Fibroblast of skin of back (primary cell): Measurements from ENCODE around the gene FILIP1.

Experiments used
- DNase-seq: peaks from one replicate; pipeline ENCODE4 v3.0.0-alpha.2; 2013

The FILIP1 gene

DNA sequence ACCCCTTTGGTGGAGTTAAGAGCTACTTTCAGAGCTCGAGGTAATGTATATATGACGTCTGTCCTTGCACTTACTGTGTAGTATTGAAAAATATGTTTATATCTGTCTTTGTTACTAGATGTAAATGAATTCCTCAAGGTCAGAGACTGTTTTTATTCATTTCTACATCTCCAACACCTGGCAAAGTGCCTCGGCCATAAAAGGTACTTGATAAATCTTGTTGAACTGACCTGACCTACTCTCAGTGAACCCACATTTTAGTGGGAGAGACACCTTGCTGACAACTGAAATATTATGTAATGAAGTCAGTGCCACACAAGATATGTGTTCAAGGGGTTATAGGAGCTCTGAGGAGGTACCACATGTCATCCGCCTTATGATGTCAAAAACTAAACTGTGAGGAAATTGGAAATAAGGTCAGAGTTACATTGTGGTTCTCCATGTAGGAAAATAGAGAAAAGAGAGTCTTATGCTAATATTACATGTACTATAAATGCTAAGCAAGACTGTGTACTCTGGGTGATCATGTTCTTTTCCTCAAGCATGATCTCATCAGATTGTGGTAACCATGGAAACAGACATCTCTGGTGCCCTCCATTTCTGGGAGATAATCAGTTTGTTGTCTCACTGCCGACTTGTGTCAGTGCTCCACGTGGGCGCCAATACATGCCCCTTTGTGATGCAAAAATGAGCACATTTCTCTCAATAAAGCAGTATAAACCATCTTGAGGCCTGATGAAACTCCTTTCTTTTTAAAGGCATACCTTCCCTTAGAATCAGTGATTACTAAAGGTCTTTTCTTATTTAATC lies 203.3 kb downstream of the FILIP1 start:
- DNase-seq, result no peak

DNA sequence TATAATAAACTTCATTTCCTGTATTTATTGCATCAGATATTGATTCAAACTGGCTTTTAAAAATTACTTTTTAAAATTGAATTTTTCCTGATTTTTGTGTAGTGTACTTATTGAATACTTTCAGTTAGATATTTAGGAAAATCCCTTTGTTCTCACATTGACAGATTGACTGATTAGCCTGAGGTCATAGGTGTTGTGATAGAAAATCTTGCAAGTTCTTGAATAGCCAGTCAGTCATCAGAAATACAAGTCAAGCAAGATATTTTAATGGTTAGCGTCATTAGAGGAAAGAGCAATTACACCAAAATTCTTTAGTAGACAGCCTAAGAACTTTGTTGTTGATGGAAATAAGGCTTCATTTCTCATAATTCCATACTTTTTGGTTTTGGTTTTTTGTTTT lies 205.6 kb downstream of the FILIP1 start:
- no peak for DNase-seq

DNA sequence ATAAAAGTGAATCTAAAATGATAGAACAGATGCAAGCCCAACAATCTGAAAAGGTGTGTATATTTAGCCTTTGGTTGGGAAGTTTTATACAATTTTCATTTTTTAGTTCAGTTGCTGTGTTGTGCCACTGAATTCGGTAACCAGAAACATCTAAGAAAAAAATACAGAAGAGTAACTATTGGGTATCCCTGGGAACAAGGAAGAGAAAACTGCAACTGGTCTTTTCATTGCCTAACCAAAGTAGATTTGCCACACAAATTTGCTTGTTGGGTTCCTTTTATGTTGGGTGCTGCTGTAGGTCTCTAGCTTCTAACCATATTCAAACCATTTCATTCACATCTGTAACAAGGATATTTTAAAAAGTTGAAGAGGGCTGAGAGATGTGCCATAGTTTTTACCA lies 206.2 kb downstream of the FILIP1 start:
- no peak for DNase-seq

DNA sequence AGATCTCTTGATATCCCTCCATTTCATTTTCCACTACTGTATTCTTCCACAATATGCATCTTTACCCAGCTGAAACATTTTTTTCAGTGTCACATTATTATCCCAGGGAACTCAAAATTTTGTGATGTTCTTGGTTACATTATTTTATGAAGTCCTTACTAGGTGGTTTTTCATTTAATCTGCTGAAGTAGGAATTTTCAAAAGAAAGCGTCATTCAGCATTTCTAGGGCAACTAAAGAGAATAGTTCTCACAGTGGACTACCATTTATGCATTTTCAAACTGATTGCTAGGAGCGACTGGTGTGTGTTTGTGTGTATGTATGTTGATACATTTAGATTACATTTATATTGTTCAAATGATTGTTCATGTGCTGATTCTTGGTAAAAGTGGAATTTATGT lies 206.6 kb downstream of the FILIP1 start:
- no peak for DNase-seq

DNA sequence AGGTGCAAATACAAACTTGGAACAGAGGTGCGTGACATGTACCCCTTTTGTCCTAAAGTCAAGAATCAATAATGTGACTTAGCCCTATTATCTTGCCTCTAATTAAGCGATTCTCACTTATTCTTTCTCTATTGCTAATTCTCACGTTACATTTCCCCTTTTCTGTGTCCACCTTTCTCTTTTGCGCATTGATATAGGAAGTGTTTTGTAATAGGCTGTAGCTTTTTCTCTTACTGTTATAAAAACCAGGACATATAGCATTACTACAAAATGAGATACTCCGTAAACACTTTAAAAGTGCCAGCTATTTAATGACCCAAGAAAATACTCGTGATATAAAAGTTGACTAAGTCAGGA lies 208.3 kb downstream of the FILIP1 start:
- DNase-seq, result no peak

DNA sequence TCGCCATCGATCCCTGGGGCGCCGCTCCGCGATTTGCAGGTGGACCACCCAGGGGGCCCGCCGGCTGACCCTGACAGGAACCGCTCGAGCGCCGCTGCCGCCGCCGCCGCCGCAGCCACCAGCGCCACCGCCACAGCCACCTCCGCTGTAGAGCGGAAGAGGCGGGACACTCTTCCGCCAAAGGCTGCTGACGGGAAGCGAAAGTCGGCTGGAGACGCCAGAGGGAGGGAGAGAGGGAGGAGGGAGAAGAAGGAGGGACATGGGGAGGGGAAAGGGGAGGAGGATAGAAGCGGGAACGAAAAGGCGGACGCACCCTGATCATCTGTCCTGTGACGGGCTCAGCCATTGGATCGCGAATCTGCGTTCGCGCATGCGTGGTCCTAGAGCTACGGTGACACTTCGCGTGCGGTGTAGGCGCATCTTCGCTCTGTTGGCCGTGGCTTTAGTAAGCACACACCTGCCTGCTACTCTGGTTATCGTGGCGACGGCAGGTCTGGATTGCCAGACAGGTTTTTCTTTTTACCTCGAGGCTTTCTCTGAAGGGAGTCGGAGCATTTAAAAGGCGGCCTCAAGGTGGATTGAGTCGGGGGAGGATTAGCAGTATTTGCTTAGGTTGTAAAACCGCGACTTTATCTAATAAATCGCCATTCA lies 208.8 kb downstream of the FILIP1 start, which contains the start of gene TMEM30A:
Gene TMEM30A, minus strand, starts transcription at position 161 of the 651 bp plus-strand sequence. Its CDS starts 154 bp downstream, at position 7.
- DNase-seq, result peak; percentile 100

DNA sequence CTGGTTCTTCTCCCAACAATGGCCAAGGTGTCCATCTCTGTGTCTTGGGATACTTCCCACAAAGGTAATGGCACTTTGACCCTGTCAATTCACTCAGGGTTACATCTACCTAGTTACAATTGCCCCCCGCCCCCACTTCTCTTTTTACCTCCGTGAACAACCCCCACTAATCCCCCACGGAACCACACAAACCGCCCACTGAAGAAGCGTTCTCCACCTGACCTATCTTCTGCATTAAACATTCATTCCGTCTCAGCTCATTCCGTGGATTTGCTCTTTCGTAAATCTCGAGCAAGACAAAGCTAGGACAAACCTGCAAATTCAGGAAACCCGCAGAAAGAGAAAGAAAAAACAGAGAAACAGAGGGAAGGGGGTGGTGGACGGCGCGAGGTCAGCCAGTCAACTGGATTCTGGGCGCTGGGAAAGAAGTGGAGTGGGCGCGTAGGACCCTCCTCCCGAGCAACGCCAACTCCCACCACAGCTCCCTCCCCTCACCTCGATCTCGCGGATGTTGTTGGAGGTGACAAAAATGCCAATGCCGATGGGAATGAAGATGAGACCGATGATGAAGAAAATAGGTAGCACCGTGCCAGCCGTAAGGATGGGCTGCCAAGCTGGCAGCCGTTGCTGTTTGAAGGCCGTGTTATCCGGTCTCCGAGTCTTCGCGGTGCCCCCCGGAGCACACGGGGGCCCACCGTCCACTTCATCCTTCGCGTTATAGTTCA lies 209.5 kb downstream of the FILIP1 start:
- DNase-seq, result peak; percentile 31

DNA sequence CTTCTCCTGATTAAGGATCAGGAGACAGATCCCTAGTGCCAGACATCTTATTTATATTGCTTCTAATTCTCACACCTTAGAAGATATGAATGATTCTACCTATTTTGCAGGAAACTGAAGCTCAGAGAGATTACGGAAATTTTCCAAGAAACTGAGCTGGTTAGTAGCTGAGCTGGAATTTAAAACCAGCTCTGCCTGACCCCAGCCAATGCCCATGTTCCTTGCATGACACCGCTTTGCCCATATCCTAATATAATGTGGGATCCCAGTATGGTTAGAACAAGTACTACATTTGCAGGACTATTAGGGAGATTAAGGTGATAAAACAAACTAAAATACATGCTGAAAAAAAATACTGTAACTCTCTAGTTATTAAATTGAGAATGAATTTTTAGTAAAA lies 210.9 kb downstream of the FILIP1 start:
- no peak for DNase-seq

DNA sequence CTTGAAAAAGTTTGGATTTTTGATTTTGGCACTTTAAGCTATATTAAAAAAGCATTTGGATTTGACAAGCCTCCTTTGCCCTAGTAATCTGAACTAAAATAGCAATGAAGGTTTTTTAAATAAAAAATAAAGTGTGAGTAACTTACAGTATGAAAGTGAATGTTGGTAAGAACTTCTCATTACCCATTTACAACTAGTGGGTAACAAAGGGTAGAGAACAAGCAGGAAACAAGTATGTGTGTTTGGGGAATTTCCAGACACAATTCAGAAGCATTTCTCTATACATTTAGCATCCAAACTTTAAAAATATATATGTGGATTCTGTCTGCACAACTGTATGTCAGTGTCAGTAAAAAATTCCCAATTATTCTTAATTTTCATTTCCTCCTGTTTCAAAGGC lies 211.9 kb downstream of the FILIP1 start:
- no peak for DNase-seq

DNA sequence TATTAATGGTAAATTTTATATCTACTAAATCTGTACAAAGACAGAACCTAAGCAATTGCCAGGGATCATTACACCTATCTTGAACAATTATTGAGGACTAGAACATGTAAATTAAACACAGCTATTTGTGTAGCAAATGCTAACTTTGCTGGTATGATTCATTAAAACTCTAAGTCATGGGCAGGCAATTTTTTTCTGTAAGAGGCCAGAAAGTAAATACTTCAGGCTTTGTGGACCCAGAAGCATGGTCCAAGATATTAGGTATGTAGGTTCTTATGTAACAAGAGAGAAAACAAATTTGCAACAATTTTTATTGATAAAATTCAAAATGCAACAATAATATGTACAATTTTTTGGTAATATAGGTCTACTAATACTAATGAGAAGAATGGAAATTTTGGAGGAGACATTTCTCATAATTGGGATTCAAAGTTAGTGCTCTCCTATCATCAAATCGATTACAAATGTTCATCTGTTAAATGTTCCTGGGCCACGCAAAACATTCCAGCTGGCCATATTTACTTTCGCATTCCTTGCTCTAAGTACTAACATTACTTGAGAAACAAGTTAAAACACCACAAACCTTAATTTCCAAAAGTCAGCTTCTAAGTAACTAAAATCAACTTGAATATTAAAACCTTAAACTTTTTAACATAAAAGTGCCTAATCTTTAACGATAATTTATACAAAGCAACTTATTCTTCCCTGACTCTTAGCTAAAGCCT lies 213.3 kb downstream of the FILIP1 start:
- no peak for DNase-seq

DNA sequence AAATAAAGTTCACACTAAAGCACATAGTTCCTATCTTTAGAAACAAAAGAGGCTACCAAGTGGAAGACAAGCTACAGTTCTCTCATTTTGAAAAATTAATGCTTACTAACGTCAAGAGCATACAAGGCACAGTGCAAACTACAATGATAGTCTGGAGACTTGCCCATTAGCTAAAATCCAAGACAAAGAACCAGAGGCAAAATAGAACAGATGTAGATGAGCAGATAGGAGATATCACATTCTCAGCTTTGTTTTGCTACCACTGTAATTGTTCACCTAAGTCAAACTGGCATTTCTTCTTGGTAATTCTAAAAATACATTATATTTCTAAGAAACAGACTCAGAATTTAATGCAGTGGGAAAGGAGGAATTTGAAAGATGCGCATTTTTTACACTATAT lies 214.2 kb downstream of the FILIP1 start:
- DNase-seq, result no peak

DNA sequence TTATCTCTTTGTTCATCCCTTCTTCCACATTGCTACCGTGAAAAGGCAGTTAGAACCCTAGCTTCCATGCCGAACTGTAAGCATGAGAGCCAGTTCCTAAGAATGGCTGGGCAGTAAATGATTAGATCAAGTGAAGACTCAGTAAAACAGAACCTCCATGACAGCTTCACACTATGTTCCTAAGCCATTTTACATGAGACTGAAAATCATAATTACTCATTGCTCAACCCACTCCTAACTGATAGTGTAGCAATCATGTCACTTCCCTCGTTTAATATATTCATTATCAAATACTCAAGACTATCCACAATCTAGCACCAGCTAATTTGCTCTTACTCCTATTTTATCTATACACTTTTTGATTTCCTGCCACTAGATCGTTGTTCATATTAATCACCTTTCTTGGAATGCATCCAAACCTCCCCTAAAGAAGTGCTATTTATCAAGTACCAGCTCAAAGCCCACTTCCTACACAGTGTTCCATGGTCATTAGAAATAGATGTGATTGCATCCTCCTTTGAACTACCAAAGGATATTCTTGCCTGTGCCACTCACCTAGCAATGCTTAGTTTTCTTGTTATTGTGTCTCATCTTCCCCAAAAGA lies 215.0 kb downstream of the FILIP1 start:
- no peak for DNase-seq

DNA sequence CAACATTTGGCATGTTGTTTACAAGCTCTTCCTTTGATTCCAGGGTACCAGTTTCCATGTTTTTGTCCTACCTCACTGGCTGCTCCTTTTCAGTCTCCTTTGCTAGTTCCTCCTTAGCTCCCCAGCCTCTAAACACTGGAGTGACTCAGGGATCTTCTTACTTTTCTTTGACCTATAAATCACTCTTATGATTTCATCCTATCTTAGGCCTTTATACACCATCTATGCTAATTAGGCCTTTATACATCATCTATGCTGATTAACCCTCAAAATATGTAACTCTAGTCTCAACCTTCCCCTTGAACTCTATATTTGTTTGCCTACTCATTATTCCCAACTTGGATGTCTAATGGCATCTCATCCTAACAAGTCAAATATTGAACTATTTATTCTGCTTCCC lies 218.5 kb downstream of the FILIP1 start:
- DNase-seq, result peak; percentile 92

DNA sequence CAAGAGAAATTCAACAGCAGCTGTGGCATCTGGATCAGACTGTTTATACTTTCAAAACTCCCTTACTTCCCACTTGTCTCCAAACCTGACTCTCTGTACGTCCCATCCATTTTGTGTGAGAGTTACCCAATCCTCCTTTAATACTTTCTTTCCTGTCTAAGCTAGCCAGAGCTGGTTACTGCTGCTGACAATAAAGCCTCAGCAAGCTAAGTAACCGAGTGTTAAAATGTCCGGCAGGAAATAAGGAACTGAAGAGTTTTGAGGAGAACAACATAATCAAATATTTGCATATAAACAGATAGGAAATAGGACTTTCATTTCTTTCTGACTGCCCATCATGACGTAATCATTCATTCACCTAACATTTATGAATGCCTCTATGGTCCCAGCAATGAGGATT lies 220.6 kb downstream of the FILIP1 start:
- no peak for DNase-seq

DNA sequence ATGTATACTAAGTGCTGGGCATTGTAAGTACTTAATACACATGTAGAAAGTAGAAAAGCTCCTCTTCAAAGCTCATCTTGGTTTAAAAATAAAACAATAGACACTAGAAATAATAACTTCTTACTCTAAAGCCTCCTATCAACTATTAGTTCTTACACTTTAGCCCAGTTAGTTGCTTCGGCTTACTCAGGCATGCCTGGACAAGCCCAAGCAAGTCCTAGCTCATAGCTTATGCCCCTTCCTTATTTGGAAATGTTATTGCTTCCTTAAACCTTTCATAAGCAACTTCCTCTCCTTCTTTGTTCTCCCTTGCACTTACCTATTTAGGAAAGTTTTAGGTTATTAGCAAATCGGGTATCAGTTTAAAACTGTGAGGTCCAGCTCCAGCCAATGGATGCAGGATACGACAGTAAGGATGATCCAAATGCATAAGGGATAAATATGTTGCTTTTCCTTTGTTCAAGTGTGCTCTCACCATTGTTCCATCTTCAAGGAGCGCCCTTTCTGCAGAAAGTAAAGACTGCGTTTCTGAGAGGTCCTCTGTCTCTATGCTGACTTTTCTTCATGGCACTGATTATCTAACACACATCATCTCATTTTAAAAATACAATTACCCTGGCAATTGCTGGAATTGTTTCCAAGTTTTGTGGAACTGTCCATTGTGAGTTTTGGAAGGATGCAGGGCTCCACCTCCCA lies 221.3 kb downstream of the FILIP1 start:
- peak; percentile 66 for DNase-seq

DNA sequence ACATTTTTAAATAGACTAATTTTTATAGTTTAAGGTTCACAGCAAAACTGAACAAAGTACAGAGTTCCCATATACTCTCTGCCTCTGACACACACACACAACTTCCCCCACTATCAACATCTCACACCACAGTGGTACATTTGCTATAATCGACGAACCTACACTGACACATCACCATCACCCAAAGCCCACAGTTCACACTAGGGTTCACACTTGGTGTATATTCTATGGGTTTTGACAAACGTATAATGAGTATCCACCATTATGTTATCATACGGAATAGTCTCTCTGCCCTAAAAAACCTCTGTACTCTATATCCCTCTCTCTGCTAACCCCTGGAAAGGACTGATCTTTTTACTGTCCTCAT lies 224.6 kb downstream of the FILIP1 start:
- no peak for DNase-seq

DNA sequence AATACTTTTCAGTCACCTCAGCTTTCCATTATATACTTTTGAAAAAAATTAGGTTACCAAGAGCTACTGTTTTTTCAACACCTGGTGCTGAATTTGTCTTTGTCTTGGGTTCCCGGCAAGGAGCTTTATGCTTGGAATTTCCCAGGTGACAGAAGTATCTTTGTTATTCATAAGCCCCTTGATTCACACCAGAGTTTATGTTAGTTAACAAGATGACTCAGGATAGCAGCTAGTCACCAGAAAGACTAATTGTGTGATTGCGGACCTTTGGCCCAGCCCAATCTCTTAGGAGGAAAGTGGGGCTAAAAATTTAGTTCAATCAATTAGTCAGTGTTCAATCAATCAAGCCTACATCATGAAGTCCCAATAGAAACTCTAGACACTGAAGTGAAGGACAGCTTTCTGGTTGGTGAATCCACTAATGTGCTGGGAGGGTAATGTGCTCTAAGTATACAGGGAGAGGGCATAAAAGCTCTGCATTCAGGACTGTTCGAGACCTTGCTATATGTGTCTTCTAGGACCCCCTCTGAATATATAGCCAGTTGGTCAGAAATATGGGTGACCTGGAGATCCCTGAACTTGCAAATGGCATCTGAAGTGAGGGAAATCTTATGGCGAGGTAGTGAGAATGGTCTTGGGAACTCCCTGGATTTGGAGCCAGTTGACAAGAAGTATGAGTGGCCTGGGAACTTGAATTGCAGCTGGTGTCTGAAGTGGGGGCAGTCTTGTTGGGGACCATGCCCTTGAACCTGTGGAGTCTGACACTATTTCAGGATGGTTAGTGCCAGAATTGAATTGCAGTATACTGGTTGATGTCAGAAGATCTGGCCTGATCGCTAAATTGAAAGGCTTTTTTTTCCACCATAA lies 225.2 kb downstream of the FILIP1 start:
- no peak for DNase-seq

DNA sequence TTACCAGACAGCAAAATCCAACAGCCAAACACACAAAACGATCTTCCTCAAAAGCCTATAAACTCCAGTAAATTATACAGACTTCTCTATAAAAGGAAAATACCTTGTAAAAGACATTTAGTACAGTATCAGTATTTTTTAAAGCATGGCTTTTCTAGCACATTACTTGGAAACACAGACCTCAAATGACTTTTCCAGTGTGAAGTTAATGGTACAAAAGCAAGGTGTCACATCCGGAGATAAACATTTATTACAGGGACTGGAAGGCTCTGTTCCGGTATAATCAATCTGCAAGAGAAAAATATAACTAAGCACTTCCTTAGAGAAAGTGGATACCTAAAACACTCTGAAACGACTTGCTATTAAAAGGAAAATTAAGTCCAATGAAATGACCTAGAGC lies 226.1 kb downstream of the FILIP1 start:
- DNase-seq, result no peak

DNA sequence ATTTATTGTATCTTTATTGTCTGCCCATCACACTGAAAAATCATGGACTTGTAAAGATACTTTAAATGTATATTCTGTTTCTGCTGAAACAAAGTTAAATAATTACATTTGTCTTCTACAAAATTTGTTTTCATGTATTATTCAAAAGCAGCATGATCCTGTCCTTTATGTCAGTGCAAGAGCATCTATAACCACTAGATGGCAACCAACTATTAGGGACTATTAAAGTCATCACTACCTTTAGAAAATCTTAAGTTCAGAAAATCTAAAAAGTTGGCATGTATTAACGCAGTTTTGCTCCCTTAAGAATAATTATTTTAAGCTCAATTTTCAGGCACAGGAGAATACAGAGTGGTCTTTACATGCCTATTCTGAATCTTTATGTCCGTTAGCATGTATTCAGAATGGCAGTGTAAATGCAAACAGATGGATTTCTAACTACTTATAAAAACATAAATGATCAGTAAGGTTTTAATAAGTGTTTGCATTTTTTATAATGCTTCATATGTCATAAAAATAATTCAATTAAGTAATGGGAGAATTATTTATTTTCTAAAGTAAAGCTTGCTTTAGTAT lies 226.8 kb downstream of the FILIP1 start:
- peak; percentile 59 for DNase-seq

DNA sequence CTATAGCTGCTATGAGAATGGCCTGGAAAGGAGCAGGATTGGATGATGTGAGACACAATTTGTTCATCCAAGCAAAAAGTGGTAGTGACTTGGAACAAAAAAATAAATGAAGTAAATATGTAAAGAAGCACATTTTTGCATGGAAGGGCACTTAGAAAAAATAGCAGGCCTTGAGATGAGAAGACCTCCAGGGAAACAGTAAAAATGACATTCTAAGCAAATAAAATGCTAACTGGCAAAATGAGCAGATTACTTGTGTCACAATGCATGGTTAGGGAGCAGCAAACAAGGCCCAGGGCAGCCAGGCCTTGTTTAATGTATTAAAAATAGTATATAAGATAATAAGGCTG lies 230.2 kb downstream of the FILIP1 start:
- no peak for DNase-seq
